ENCODE results near the gene PCBP4.
A peak's percentile ranks its signal among the peaks of the same experiment; 100 is the strongest.

PCBP4 gene

GRCh38 chr3:51954105-51954504 lies 13.1 kb downstream of the PCBP4 start:
- no peak overlapping the region for H2AFZ ChIP-seq (ENCODE audit: low read length, unreplicated experiment)
- no peak overlapping the region for H3K27ac ChIP-seq (ENCODE audit: low read depth, low read length)
- 0 out of 2 replicates have a peak, but pooled peaks cover 1% of the 10 kb centered on the region for H3K36me3 ChIP-seq (ENCODE audit: insufficient read depth, low read length)
- H3K27me3 ChIP-seq (ENCODE audit: insufficient read depth, low read length), result no peaks in the 10 kb centered on the region
- no peaks in the 10 kb centered on the region for H3K79me2 ChIP-seq (ENCODE audit: control insufficient read depth, insufficient read depth, low read length, unreplicated experiment)
- no peak overlapping the region for H3K4me3 ChIP-seq (ENCODE audit: low read depth, low read length)
- H3K4me1 ChIP-seq (ENCODE audit: control insufficient read depth, insufficient read depth, low read length, unreplicated experiment), result peaks cover 10% of the 10 kb centered on the region

- H2AFZ ChIP-seq (ENCODE audit: low read length, unreplicated experiment), result no peak overlapping the region
- no peak overlapping the region for H3K4me3 ChIP-seq (ENCODE audit: low read depth, low read length)
- 0 out of 2 replicates have a peak, but pooled peaks cover 2% of the 10 kb centered on the region for H3K36me3 ChIP-seq (ENCODE audit: insufficient read depth, low read length)
- H3K27ac ChIP-seq (ENCODE audit: low read depth, low read length), result peak overlapping the region; percentile 23; the same call in 1 of the 2 replicates
- H3K27me3 ChIP-seq (ENCODE audit: insufficient read depth, low read length), result no peaks in the 10 kb centered on the region
- no peaks in the 10 kb centered on the region for H3K79me2 ChIP-seq (ENCODE audit: control insufficient read depth, insufficient read depth, low read length, unreplicated experiment)
- H3K4me1 ChIP-seq (ENCODE audit: control insufficient read depth, insufficient read depth, low read length, unreplicated experiment), result peaks cover 10% of the 10 kb centered on the region
Observed at GRCh38 chr3:51953445-51953844, 13.8 kb downstream of the PCBP4 start.

GRCh38 chr3:51950899-51951298 lies 16.4 kb downstream of the PCBP4 start:
- Histone ChIP-seq H3K79me2 (ENCODE audit: control insufficient read depth, insufficient read depth, low read length, unreplicated experiment) (no peaks in the 10 kb centered on the region), H3K4me1 (ENCODE audit: control insufficient read depth, insufficient read depth, low read length, unreplicated experiment) (peaks cover 10% of the 10 kb centered on the region), H2AFZ (ENCODE audit: low read length, unreplicated experiment) (no peak overlapping the region), H3K4me3 (ENCODE audit: low read depth, low read length) (no peak overlapping the region), H3K27ac (ENCODE audit: low read depth, low read length) (no peak overlapping the region), H3K27me3 (ENCODE audit: insufficient read depth, low read length) (no peaks in the 10 kb centered on the region), H3K36me3 (ENCODE audit: insufficient read depth, low read length) (0 out of 2 replicates have a peak, but pooled peaks cover 2% of the 10 kb centered on the region)

GRCh38 chr3:51949121-51949520 lies 18.1 kb downstream of the PCBP4 start:
- H3K27me3 ChIP-seq (ENCODE audit: insufficient read depth, low read length), result no peaks in the 10 kb centered on the region
- H3K27ac ChIP-seq (ENCODE audit: low read depth, low read length), result no peak overlapping the region
- peaks cover 10% of the 10 kb centered on the region for H3K4me1 ChIP-seq (ENCODE audit: control insufficient read depth, insufficient read depth, low read length, unreplicated experiment)
- 0 out of 2 replicates have a peak, but pooled peaks cover 2% of the 10 kb centered on the region for H3K36me3 ChIP-seq (ENCODE audit: insufficient read depth, low read length)
- no peak overlapping the region for H2AFZ ChIP-seq (ENCODE audit: low read length, unreplicated experiment)
- no peak overlapping the region for H3K4me3 ChIP-seq (ENCODE audit: low read depth, low read length)
- H3K79me2 ChIP-seq (ENCODE audit: control insufficient read depth, insufficient read depth, low read length, unreplicated experiment), result no peaks in the 10 kb centered on the region

GRCh38 chr3:51948016-51948580 lies 19.2 kb downstream of the PCBP4 start:
- no peak overlapping the region for H3K4me3 ChIP-seq (ENCODE audit: low read depth, low read length)
- no peak overlapping the region for H3K27ac ChIP-seq (ENCODE audit: low read depth, low read length)
- H3K27me3 ChIP-seq (ENCODE audit: insufficient read depth, low read length), result no peaks in the 10 kb centered on the region
- H2AFZ ChIP-seq (ENCODE audit: low read length, unreplicated experiment), result no peak overlapping the region
- H3K79me2 ChIP-seq (ENCODE audit: control insufficient read depth, insufficient read depth, low read length, unreplicated experiment), result no peaks in the 10 kb centered on the region
- H3K36me3 ChIP-seq (ENCODE audit: insufficient read depth, low read length), result 0 out of 2 replicates have a peak, but pooled peaks cover 2% of the 10 kb centered on the region
- peaks cover 8% of the 10 kb centered on the region for H3K4me1 ChIP-seq (ENCODE audit: control insufficient read depth, insufficient read depth, low read length, unreplicated experiment)

GRCh38 chr3:51947215-51947900 lies 19.9 kb downstream of the PCBP4 start:
- no peak overlapping the region for H3K27ac ChIP-seq (ENCODE audit: low read depth, low read length)
- peaks cover 11% of the 10 kb centered on the region for H3K4me1 ChIP-seq (ENCODE audit: control insufficient read depth, insufficient read depth, low read length, unreplicated experiment)
- no peaks in the 10 kb centered on the region for H3K27me3 ChIP-seq (ENCODE audit: insufficient read depth, low read length)
- H3K79me2 ChIP-seq (ENCODE audit: control insufficient read depth, insufficient read depth, low read length, unreplicated experiment), result no peaks in the 10 kb centered on the region
- H2AFZ ChIP-seq (ENCODE audit: low read length, unreplicated experiment), result no peak overlapping the region
- 0 out of 2 replicates have a peak, but pooled peaks cover 2% of the 10 kb centered on the region for H3K36me3 ChIP-seq (ENCODE audit: insufficient read depth, low read length)
- H3K4me3 ChIP-seq (ENCODE audit: low read depth, low read length), result no peak overlapping the region

- no peak overlapping the region for H2AFZ ChIP-seq (ENCODE audit: low read length, unreplicated experiment)
- no peaks in the 10 kb centered on the region for H3K79me2 ChIP-seq (ENCODE audit: control insufficient read depth, insufficient read depth, low read length, unreplicated experiment)
- no peaks in the 10 kb centered on the region for H3K27me3 ChIP-seq (ENCODE audit: insufficient read depth, low read length)
- no peak overlapping the region for H3K4me3 ChIP-seq (ENCODE audit: low read depth, low read length)
- H3K36me3 ChIP-seq (ENCODE audit: insufficient read depth, low read length), result 0 out of 2 replicates have a peak, but pooled peaks cover 2% of the 10 kb centered on the region
- no peak overlapping the region for H3K27ac ChIP-seq (ENCODE audit: low read depth, low read length)
- peaks cover 12% of the 10 kb centered on the region for H3K4me1 ChIP-seq (ENCODE audit: control insufficient read depth, insufficient read depth, low read length, unreplicated experiment)
Observed at GRCh38 chr3:51946796-51947195, 20.5 kb downstream of the PCBP4 start.

GRCh38 chr3:51945926-51946705 lies 21.1 kb downstream of the PCBP4 start:
- Histone ChIP-seq H3K27ac (ENCODE audit: low read depth, low read length) (no peak overlapping the region), H3K27me3 (ENCODE audit: insufficient read depth, low read length) (no peaks in the 10 kb centered on the region), H3K79me2 (ENCODE audit: control insufficient read depth, insufficient read depth, low read length, unreplicated experiment) (peaks cover 4% of the 10 kb centered on the region), H3K4me1 (ENCODE audit: control insufficient read depth, insufficient read depth, low read length, unreplicated experiment) (peaks cover 12% of the 10 kb centered on the region), H3K36me3 (ENCODE audit: insufficient read depth, low read length) (0 out of 2 replicates have a peak, but pooled peaks cover 2% of the 10 kb centered on the region), H3K4me3 (ENCODE audit: low read depth, low read length) (no peak overlapping the region), H2AFZ (ENCODE audit: low read length, unreplicated experiment) (no peak overlapping the region)

GRCh38 chr3:51945031-51945840 lies 22.0 kb downstream of the PCBP4 start:
- Histone ChIP-seq H2AFZ (ENCODE audit: low read length, unreplicated experiment) (no peak overlapping the region), H3K4me3 (ENCODE audit: low read depth, low read length) (no peak overlapping the region), H3K4me1 (ENCODE audit: control insufficient read depth, insufficient read depth, low read length, unreplicated experiment) (peaks cover 12% of the 10 kb centered on the region), H3K27me3 (ENCODE audit: insufficient read depth, low read length) (no peaks in the 10 kb centered on the region), H3K36me3 (ENCODE audit: insufficient read depth, low read length) (0 out of 2 replicates have a peak, but pooled peaks cover 2% of the 10 kb centered on the region), H3K79me2 (ENCODE audit: control insufficient read depth, insufficient read depth, low read length, unreplicated experiment) (peaks cover 13% of the 10 kb centered on the region), H3K27ac (ENCODE audit: low read depth, low read length) (no peak overlapping the region)

GRCh38 chr3:51944451-51945021 lies 22.7 kb downstream of the PCBP4 start:
- Histone ChIP-seq H3K27me3 (ENCODE audit: insufficient read depth, low read length) (no peaks in the 10 kb centered on the region), H3K79me2 (ENCODE audit: control insufficient read depth, insufficient read depth, low read length, unreplicated experiment) (peaks cover 15% of the 10 kb centered on the region), H3K36me3 (ENCODE audit: insufficient read depth, low read length) (0 out of 2 replicates have a peak, but pooled peaks cover 2% of the 10 kb centered on the region), H3K4me1 (ENCODE audit: control insufficient read depth, insufficient read depth, low read length, unreplicated experiment) (peaks cover 12% of the 10 kb centered on the region), H2AFZ (ENCODE audit: low read length, unreplicated experiment) (no peak overlapping the region), H3K27ac (ENCODE audit: low read depth, low read length) (no peak overlapping the region), H3K4me3 (ENCODE audit: low read depth, low read length) (no peak overlapping the region)

All from ACC112 (cell line).